COLO668 (cell line): ENCODE measurements around the gene ZIC2.
"Not testable (repeated sequence)": the region's sequence is repeated elsewhere in the genome, so short reads cannot be mapped to it uniquely, and the experiment has no call there.

Experiments
- DNase-seq: peaks from one replicate; lab custom pipeline; 2025; ENCODE audit not compliant: unreplicated experiment; lab: John Stamatoyannopoulos, UW

ZIC2 gene

DNA sequence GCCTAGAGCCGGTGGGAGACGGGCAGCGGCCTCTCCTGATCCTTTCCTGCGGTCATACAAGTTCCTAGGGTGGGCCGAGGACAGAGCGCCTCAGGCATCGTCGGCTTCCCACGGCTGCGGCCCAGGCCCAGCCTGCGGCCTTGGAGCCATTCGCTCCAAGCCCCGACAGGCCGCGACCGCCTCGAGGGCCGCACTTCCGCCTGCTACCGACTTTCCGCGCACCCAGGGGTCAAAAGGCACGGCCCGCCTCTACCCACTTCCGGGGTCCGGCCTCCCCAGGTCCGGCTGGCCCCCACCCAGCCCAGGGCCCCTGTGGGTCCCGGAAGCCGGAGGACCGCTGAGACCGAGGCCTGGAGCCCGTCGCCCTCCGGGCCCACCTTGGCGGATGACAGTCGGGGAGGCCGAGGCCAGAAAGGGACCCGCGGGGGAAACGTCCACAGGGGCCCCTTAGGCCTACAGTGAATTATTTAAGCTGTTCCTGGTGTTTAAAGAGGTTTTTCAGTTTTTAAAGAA lies 16.2 kb downstream of the ZIC2 start:
- DNase-seq = no peak

DNA sequence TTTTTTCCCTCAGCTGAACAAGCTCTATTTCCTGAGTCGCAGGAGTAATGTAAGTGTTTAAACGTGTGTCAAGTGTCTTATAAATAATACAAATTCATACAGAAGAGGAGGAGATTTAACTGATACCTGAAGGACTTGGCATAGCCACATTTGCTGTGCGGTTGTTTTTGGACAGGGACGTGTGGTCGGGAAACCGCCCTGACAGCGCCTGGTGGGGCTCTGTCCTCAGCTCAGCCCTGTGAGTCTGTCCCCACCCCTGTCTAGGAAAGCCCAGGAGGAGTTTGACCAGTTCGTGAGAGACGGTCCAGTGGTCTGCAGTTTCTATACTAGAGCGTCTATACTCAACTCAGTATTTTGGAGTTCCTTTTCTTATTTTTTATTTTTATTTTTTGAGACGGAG lies 16.7 kb downstream of the ZIC2 start:
- DNase-seq = no peak

GRCh38 chr13:100014621-100015020 lies 33.0 kb downstream of the ZIC2 start:
- no peak for DNase-seq

DNA sequence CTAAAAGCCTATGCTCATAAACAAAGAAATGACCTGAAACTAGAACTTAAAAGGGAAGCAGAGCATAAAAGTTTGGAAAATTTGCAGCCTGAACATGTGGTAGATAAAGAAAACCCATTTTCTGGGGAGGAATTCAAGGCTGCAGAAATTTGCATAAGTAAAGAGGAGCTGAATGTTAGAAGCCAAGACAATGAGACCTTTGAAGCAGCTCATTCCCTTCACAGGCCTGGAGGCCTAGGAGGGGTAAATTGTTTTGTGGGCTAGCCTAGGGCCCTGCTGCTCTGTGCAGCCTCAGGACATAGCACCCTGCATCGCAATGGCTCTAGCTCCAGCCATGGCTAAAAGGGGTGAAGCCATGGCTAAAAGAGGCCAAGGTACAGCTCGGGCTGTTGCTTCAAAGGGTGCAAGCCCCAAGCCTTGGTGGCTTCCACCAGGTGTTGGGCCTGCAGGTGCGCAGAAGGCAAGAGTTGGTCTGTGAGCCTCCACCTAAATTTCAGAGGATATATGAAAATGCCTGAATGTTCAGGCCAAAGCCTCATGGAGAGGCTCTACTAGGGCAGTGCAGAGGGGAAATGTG lies 38.3 kb downstream of the ZIC2 start:
- DNase-seq = no peak

DNA sequence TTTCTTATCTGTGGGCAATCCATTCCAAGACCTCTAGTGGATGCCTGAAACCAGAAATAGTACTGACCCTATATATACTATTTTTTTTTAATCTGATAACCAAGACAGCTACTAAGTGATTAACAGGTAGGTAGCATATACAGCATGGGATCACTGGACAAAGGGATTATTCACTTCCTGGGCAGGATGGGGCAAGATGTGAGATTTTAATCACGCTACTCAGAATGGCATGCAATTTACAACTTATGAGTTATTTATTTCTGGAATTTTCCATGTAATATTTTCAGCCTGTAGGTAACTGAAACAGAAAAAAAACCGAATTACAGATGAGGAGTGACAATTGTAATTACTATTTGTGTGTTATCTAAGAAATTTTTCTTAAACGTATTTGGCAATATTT lies 41.2 kb downstream of the ZIC2 start:
- DNase-seq = no peak

DNA sequence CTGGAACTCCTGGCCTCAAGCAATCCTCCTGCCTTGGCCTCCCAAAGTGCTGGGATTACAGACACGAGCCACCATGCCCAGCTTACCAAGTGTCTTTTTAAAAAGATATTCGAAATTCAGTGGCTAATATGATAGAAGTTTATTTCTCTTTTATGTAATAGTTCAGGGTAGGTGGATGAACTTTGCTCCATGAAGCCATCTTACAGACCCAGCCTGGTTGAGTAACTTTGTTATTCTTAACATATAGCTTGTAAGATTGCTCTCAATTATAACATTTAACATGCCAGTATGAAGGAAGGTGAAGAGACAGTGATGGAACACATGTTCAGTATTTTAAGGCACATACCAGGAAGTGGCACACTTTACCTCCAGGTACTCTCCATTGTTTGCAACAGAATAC lies 42.4 kb downstream of the ZIC2 start:
- DNase-seq = no peak

DNA sequence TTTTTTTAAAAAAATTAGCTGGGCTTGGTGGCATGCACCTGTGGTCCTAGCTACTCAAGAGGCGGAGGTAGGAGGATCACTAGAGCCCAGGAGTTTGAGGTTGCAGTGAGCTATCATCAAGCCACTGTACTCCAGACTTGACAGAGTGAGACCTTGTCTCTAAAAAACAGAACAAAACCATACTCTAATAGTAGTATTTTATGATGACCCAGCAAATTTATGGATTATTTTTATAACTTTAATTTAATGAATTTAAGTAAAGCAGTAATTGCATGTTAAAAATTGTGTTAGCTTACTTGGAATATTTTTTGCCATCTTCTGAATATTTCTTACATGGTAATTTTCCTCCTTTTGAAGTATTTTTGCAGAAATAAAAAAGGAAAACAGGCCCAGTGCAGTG lies 48.3 kb downstream of the ZIC2 start:
- no peak for DNase-seq

GRCh38 chr13:100032642-100033041 lies 51.1 kb downstream of the ZIC2 start:
- DNase-seq = not testable (repeated sequence)

DNA sequence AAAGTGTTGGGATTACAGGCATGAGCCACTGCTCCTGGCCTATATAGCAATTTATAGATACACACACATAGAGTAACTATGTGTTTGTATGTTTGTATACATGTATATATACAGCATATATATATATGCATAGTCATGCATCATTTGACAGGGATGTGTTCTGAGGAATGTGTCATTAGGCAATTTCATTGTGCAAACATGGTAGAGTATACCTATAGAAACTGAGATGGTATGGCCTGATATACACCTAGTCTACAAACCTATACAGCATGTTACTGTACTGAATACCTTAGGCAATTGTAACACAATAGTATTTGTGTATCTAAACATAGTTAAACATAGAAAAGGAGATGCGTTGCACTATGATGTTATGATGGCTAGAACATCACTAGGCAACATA lies 54.4 kb downstream of the ZIC2 start:
- no peak for DNase-seq
